Stimulated activated memory B cell treated with anti-CD40 and anti-IgM and Interleukin-4, amounts not matched to agents 10 μg/mL and 1 μg/mL and 100 μg/mL, for 72 hours (primary cell): ENCODE results near the gene GABRR3.
"Not testable (repeated sequence)": the region's sequence is repeated elsewhere in the genome, so short reads cannot be mapped to it uniquely, and the experiment has no call there.

Source experiments
- ATAC-seq: fragments of 150-1000 bp; cut with Tn5 transposase; 2 replicates; pipeline ENCODE4 v1.10.0; 2021
- H3K27ac Mint-ChIP-seq: one replicate; pipeline ENCODE4 v1.8.0; 2022; ENCODE audit warnings: mild to moderate bottlenecking, mixed read lengths
- H3K27me3 Mint-ChIP-seq: one replicate; pipeline ENCODE4 v1.8.0; 2022; ENCODE audit warnings: mixed read lengths
- H3K36me3 Mint-ChIP-seq: one replicate; pipeline ENCODE4 v1.8.0; 2022; ENCODE audit warnings: mixed read lengths
- H3K4me1 Mint-ChIP-seq: one replicate; pipeline ENCODE4 v1.8.0; 2022; ENCODE audit warnings: mixed read lengths
- H3K4me3 Mint-ChIP-seq: one replicate; pipeline ENCODE4 v1.8.0; 2022; ENCODE audit warnings: mild to moderate bottlenecking, moderate library complexity, mixed read lengths
- H3K9me3 Mint-ChIP-seq: one replicate; pipeline ENCODE4 v1.8.0; 2022; ENCODE audit warnings: mixed read lengths

The GABRR3 gene

DNA sequence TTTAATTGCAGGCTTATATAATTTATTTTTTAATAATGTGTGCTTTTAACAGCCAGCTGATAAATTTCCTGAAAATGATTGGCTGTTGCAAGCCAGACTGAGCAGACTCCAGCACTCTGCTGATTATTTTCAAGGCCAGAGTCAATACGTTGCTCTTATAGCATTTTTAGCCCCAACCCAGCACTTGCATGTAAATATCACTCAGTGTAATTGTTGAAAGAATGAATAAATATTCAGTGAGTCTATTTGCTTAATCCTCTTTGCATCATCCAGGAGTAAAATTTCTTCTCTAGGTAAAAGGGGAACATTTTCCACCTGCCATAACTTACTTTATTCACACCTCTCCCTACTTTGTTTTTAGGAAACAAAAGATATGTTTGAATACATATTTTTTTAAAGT is 2.9 kb downstream of the GABRR3 start:
- peaks cover 16% of the 10 kb centered on the region for H3K27me3 Mint-ChIP-seq
- H3K4me3 Mint-ChIP-seq: no peak overlapping the region
- H3K4me1 Mint-ChIP-seq: no peaks in the 10 kb centered on the region
- no peaks in the 10 kb centered on the region for H3K9me3 Mint-ChIP-seq
- ATAC-seq: no peak
- no peak overlapping the region for H3K27ac Mint-ChIP-seq
- no peaks in the 10 kb centered on the region for H3K36me3 Mint-ChIP-seq

DNA sequence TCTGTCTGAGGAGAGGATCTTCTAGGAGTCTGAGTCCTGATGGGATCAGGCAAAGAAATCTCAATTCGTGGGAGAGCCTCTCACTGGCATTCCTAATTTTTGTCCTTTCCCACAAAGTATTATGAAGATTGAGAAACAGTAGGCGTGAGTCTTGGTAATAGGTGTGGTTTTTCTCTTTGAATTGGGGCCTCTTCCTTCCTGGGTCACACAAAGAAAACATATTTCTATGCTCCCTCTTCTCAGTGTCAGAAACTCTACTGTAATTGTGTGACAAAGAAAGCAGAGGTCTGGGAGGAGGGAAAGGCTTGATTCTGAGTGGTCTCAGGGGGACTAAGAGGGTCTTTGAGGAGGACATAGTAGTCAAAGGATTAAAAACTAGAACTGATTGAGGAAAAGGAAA is 6.0 kb downstream of the GABRR3 start:
- H3K27ac Mint-ChIP-seq: no peak overlapping the region
- no peak for ATAC-seq

GRCh38 chr3:98027085-98027446 is 8.0 kb downstream of the GABRR3 start:
- Mint-ChIP-seq H3K4me3 (no peak overlapping the region), H3K36me3 (no peaks in the 10 kb centered on the region), H3K4me1 (peaks cover 5% of the 10 kb centered on the region), H3K27me3 (peaks cover 24% of the 10 kb centered on the region), H3K9me3 (no peaks in the 10 kb centered on the region), H3K27ac (no peak overlapping the region)
- ATAC-seq: no peak

More for the DNA sequence above, 6.0 kb downstream of the GABRR3 start:
- Mint-ChIP-seq H3K4me3 (no peak overlapping the region), H3K9me3 (no peaks in the 10 kb centered on the region), H3K4me1 (no peaks in the 10 kb centered on the region), H3K27me3 (peaks cover 16% of the 10 kb centered on the region), H3K36me3 (no peaks in the 10 kb centered on the region)

- Mint-ChIP-seq H3K4me1 (peaks cover 5% of the 10 kb centered on the region), H3K27me3 (peaks cover 24% of the 10 kb centered on the region), H3K27ac (no peak overlapping the region), H3K36me3 (no peaks in the 10 kb centered on the region), H3K9me3 (no peaks in the 10 kb centered on the region), H3K4me3 (no peak overlapping the region)
- no peak for ATAC-seq
Observed at GRCh38 chr3:98026425-98027084, 8.6 kb downstream of the GABRR3 start.

- no peak overlapping the region for H3K27ac Mint-ChIP-seq
Observed at GRCh38 chr3:98025392-98025945, 9.6 kb downstream of the GABRR3 start.

DNA sequence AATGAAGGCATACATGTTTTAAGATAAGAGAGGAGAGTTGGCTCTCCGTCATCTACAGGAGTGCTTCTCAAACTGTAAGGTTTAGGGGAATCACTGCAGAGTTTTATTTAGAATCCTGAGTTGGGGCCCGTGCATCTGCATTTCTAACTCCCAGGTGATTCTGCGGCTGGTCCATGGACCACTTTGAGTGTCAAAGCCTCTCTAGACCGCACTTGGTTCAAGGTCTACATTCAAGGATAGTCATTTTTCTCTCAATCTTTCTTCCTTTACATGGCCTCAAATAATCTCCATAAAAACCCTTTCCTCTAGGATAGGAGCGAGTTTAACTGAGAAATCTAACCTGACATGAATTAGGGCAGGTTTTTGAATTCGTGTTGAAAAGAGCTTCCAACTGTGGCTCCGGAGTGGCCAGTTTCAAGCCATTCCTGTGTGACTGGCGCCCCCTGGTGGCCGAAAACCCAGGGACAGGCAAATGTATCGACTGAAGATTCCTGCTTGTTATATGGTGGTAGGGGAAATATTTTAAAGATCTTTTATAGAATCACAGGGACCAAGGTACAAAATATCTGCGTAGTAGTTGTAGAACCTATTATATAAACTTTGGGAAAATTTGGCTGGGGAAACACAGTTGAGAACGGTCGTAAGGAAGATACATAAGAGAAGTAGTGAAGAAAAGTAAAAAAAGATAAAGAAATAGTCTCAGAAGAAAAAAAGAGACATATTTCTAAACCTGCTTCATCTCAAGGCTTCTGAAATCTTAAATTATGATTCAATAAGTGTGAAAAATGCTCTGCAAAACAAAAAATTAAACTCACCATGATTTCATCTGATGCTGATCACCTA is 11.9 kb downstream of the GABRR3 start:
- no peak overlapping the region for H3K27ac Mint-ChIP-seq
- peaks cover 5% of the 10 kb centered on the region for H3K4me1 Mint-ChIP-seq
- peak; percentile 72 for ATAC-seq
- H3K27me3 Mint-ChIP-seq: peaks cover 9% of the 10 kb centered on the region
- H3K36me3 Mint-ChIP-seq: no peaks in the 10 kb centered on the region
- H3K4me3 Mint-ChIP-seq: no peak overlapping the region
- H3K9me3 Mint-ChIP-seq: no peaks in the 10 kb centered on the region

More at GRCh38 chr3:98025392-98025945, 9.6 kb downstream of the GABRR3 start:
- ATAC-seq: no peak
- Mint-ChIP-seq H3K4me3 (no peak overlapping the region), H3K4me1 (peaks cover 5% of the 10 kb centered on the region), H3K9me3 (no peaks in the 10 kb centered on the region), H3K36me3 (no peaks in the 10 kb centered on the region), H3K27me3 (peaks cover 24% of the 10 kb centered on the region)

DNA sequence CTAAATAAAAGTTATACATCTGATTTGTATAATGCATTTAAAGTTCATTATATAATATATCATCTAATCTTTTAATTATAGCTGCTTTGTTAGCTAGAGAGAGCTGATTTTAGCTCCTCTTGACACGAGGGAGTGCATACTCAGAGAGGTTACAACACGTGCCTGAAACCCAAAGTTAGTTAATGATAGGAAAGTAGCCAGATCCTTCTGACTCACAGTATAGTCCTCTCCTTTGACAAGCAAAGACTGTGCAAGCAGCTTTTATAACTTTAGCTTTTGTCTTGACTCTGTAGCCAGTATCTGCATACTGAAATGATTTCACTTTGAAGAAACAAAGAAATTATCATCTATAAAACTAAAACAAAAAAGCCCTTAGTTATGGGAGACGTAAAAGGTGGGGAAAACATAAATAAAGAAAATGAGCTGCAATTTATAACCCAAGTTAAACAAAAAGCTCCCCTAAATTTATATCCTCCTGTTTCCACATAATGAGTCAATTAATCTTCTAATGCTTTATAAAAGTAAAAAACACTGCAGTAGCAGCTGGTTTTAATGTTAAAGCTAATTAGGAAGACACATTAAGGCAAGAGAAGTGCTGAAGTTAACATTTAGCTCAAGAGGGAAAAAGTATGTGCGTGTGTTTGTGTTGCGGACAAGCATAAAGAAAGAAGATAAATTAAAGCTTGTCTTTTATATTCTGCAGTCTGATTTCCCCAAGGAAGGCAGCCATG is 13.1 kb downstream of the GABRR3 start:
- no peak for ATAC-seq
- H3K27me3 Mint-ChIP-seq: peaks cover 9% of the 10 kb centered on the region
- peaks cover 5% of the 10 kb centered on the region for H3K4me1 Mint-ChIP-seq
- H3K9me3 Mint-ChIP-seq: no peaks in the 10 kb centered on the region
- no peaks in the 10 kb centered on the region for H3K36me3 Mint-ChIP-seq
- no peak overlapping the region for H3K4me3 Mint-ChIP-seq
- H3K27ac Mint-ChIP-seq: no peak overlapping the region

DNA sequence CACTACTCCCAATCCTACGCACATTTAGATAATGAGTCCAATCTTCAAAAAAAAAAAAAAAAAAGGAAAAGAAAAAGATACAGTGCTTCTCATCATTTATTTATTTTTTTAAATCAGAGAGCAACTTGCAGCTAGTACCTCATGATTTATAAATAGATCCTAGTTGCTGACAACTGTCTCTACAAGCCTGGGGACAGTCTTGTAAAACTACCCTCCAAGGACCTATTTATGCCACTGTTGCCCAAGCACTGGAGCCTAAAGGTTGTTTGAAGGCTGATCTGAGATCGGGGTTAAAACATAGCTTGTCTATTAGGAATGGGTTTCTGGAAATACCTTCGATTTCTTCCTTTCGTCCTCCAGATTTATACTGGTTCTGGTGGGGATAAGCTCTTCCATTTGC is 14.7 kb downstream of the GABRR3 start:
- H3K4me3 Mint-ChIP-seq: no peak overlapping the region
- H3K4me1 Mint-ChIP-seq: peaks cover 5% of the 10 kb centered on the region

DNA sequence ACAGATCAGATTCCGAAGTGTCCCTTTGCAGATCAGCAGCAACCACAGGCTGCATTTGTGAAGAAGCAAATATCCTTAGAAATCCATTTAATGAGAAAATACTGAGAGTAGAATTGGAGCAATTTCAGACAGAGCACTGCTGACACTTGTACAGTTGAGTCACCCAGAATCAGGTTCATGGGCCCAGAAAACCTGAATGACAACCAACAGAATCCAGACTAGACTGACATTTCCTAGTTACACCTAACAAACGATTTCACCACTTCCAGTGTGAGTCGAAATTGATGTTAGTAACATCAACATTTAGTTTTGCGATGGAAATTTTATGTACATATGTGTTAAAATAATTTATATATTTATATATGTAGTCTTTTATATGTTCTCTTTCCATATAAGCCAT is 16.8 kb downstream of the GABRR3 start:
- peaks cover 6% of the 10 kb centered on the region for H3K27me3 Mint-ChIP-seq
- H3K36me3 Mint-ChIP-seq: no peaks in the 10 kb centered on the region
- ATAC-seq: no peak
- no peaks in the 10 kb centered on the region for H3K9me3 Mint-ChIP-seq
- H3K4me1 Mint-ChIP-seq: peaks cover 4% of the 10 kb centered on the region
- H3K4me3 Mint-ChIP-seq: no peak overlapping the region
- no peak overlapping the region for H3K27ac Mint-ChIP-seq

More for the DNA sequence above, 14.7 kb downstream of the GABRR3 start:
- Mint-ChIP-seq H3K27ac (no peak overlapping the region), H3K9me3 (no peaks in the 10 kb centered on the region), H3K27me3 (peaks cover 9% of the 10 kb centered on the region), H3K36me3 (no peaks in the 10 kb centered on the region)
- ATAC-seq: no peak

DNA sequence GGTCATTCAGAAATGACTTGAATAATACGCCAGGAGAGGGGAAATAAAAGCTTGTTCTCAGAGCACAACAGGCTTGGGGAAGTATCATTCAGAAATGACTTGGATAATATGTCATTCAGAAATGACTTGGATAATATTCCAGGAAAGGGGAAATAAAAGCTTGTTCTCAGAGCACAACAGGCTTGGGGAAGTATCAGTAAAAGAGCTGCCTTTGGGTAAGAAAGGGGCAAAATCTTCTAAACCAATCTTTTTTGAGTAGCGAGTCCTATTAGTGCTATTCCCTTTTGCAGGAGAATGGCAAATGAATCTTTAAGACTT is 20.9 kb downstream of the GABRR3 start:
- no peaks in the 10 kb centered on the region for H3K4me1 Mint-ChIP-seq
- no peak overlapping the region for H3K4me3 Mint-ChIP-seq
- no peak overlapping the region for H3K27ac Mint-ChIP-seq
- H3K9me3 Mint-ChIP-seq: no peaks in the 10 kb centered on the region
- no peaks in the 10 kb centered on the region for H3K36me3 Mint-ChIP-seq
- H3K27me3 Mint-ChIP-seq: peaks cover 15% of the 10 kb centered on the region
- ATAC-seq: no peak

- no peaks in the 10 kb centered on the region for H3K9me3 Mint-ChIP-seq
- ATAC-seq: no peak
- H3K27me3 Mint-ChIP-seq: peaks cover 15% of the 10 kb centered on the region
- H3K36me3 Mint-ChIP-seq: no peaks in the 10 kb centered on the region
- H3K4me1 Mint-ChIP-seq: no peaks in the 10 kb centered on the region
- H3K27ac Mint-ChIP-seq: no peak overlapping the region
- H3K4me3 Mint-ChIP-seq: no peak overlapping the region
Observed at GRCh38 chr3:98013411-98014267, 21.5 kb downstream of the GABRR3 start.

GRCh38 chr3:98012979-98013378 is 22.1 kb downstream of the GABRR3 start:
- no peaks in the 10 kb centered on the region for H3K4me1 Mint-ChIP-seq
- H3K27ac Mint-ChIP-seq: no peak overlapping the region
- H3K36me3 Mint-ChIP-seq: no peaks in the 10 kb centered on the region
- ATAC-seq: no peak
- H3K27me3 Mint-ChIP-seq: peaks cover 15% of the 10 kb centered on the region
- no peaks in the 10 kb centered on the region for H3K9me3 Mint-ChIP-seq
- H3K4me3 Mint-ChIP-seq: no peak overlapping the region

DNA sequence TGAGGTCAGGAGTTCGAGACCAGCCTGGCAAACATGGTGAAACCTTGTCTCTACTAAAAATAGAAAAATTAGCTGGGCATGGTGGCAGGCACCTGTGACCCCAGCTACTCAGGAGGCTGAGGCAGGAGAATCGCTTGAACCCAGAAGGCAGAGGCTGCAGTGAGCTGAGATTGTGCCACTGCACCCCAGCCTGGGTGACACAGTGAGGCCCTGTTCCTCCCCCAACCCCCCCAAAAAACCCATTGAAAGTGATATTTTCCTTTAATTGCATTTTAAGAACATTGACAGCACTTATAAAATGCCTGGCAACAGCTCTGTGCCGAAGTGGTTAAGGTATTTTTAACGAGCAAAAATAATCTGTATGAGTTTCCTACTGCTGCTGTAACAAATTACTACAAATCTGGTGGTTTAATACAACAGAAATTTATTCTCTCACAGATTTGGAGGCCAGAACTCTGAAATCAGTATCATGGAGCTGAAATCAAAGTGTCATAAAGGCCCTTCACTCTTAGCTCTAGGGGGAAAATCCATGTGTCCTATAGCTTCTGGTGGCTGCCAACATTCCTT is 24.1 kb downstream of the GABRR3 start:
- H3K36me3 Mint-ChIP-seq, H3K4me3 Mint-ChIP-seq, H3K4me1 Mint-ChIP-seq, ATAC-seq, H3K9me3 Mint-ChIP-seq, H3K27ac Mint-ChIP-seq: not testable (repeated sequence)
- peaks cover 25% of the 10 kb centered on the region for H3K27me3 Mint-ChIP-seq

- H3K4me1 Mint-ChIP-seq: no peaks in the 10 kb centered on the region
- peaks cover 25% of the 10 kb centered on the region for H3K27me3 Mint-ChIP-seq
- H3K9me3 Mint-ChIP-seq: no peaks in the 10 kb centered on the region
- H3K27ac Mint-ChIP-seq: no peak overlapping the region
- no peak overlapping the region for H3K4me3 Mint-ChIP-seq
- ATAC-seq: no peak
- H3K36me3 Mint-ChIP-seq: no peaks in the 10 kb centered on the region
Observed at GRCh38 chr3:98010194-98010882, 24.8 kb downstream of the GABRR3 start.
